ENCODE measurements around the gene VPS16.

DNA sequence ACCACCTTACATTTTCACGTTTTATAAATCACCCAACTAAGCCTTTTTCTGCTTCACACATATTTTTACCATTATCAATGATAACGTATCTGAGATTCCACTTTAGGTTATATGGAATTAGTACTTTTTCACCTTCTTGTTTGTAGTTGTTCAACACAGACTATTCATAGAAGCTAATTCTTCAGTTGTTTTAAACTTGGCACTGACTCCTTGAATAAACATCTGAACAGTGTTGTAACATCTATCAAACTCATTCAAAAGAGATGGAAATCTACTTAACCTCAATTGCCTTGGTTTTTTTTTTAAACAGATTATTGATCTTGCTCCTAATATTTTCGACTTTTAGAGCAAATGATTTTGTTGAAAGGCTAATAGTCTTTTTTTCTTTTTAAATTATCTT, 67.0 kb downstream of the VPS16 start:
- TF ChIP-seq MYC (IDR thresholded peaks at IDR 0.05; ENCODE audit: low read depth, low read length), result no peak
- TF ChIP-seq, protein P1, sequence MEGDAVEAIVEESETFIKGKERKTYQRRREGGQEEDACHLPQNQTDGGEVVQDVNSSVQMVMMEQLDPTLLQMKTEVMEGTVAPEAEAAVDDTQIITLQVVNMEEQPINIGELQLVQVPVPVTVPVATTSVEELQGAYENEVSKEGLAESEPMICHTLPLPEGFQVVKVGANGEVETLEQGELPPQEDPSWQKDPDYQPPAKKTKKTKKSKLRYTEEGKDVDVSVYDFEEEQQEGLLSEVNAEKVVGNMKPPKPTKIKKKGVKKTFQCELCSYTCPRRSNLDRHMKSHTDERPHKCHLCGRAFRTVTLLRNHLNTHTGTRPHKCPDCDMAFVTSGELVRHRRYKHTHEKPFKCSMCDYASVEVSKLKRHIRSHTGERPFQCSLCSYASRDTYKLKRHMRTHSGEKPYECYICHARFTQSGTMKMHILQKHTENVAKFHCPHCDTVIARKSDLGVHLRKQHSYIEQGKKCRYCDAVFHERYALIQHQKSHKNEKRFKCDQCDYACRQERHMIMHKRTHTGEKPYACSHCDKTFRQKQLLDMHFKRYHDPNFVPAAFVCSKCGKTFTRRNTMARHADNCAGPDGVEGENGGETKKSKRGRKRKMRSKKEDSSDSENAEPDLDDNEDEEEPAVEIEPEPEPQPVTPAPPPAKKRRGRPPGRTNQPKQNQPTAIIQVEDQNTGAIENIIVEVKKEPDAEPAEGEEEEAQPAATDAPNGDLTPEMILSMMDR (IDR thresholded peaks at IDR 0.05; ENCODE audit: low read depth, low read length), result no peak
- TF ChIP-seq POLR2A (IDR thresholded peaks at IDR 0.05; ENCODE audit: extremely low read depth, insufficient read length), result no peak
